Endothelial cell of hepatic sinusoid (primary cell): Measurements from ENCODE around the gene EXOC3L2.
"Not testable (repeated sequence)": the region's sequence is repeated elsewhere in the genome, so short reads cannot be mapped to it uniquely, and the experiment has no call there.

Experiments
- in situ Hi-C: cut with HindIII; loops from 2 replicates; pipeline ENCODE4 v1.10.0; 2017; ENCODE audit warnings: low sequenced_read_pairs

Gene EXOC3L2

DNA sequence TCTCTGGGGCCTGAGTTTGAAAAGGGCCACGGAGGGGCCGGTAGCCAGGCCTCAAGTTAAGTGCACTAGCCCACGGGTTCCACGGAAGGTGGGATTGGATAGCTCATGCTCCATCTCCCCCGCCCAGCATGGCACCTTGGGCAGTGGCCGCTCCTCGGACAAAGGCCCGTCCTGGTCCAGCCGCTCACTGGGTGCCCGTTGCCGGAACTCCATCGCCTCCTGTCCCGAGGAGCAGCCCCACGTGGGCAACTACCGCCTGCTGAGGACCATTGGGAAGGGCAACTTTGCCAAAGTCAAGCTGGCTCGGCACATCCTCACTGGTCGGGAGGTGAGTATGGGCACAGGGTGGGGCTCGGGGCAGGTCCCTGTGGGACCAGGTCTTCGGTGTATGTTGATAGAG lies 13.7 kb upstream of the EXOC3L2 start:
- in situ Hi-C loops = no loop called here

DNA sequence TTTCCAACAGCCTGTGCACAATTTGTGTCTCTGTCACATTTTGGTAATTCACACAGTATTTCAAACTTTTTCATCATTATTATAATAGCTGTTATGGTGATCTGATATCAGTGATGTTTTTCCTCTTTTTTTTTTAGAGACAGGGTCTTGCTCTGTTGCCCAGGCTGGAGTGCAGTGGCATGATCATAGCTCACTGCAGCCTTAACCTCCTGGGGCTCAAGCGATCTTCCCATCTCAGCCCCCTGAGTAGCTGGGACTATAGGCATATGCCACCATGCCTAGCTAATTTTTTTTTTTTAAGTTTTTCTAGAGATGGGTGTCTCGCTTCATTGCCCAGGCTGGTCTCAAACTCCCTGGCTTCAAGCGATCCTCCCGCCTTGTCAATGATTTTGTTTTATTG lies 11.6 kb upstream of the EXOC3L2 start:
- in situ Hi-C loops = no loop called here

DNA sequence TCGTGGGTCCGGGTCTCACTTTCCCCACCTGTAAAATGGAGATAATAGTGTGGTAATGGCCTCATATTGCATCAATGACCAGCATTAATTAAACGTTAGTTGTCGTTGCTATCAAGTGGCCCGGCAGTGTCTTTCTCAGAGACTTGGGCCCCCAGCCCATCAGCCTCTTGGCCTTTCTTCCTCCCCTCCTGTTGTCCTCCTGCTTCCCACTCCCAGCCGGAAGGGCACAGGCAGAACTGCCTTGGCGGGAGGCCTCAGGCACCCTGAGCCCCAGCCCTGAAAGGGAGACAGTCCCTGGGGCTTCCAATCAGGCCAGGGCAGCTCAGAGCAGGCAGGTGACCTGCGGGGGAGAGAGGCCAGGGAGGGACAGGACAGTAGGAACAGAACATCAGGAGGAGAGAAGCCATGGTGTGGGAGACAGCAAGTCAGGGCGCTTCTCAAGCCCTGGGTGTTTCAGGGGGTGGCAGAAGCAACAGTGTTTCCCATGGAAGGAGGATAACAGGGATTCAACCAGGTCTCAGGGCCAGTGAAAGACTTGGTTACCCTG lies 10.5 kb upstream of the EXOC3L2 start:
- in situ Hi-C loops = no loop called here

DNA sequence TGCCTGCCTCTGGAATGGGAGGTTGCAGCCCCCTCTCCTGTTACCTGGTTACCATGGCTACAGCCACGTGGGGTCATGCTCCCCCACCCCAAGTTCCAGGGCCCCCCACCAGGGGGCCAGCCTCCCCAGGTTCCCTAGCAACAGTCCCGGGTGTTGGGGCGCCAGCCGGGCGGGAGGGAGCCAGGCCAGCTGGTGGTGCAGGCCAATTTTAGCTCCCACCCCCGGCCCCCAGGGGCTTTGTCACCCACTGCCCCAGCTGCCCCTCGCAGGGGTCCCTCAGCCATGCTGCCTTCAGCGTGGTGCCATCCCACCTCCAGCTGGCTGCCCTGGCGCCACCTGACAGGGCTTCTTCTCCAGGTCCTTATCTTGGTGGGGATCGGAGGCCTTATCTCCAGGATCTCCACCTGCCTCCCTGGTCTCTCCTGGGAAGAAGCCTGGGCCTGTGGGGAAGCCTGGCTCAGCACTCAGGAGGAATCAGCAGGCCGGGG lies 8.9 kb upstream of the EXOC3L2 start:
- in situ Hi-C loops = no loop called here

DNA sequence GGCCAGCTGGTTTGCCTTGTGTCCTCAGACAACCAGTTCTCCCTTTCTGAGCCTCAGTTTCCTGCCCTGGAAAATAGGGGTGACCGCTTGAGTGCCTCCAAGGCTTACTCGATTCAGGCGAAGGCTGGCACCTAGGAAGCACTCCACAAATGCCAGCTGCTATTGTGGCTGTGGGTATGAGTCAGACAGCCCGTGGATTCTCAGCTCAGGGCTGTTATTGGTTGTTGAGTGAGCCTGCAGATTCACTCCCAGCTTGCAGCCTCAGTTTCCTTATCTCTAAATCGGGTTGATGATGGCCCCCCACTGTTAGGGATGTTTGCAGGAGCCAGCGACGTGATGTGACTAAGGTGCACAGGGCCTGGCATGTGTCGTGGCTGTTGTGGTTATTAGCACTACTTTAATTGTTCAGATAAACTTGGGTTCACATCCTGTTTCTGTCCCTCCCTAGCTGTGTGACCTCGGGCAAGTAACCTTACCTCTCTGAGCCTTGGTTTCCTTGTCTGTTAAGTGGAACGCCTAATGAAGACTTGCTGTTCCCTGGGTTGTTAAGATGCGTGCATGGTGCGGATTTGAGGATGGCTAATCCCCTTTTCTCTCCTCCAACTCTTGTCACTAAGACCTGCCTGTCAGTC lies 8.3 kb upstream of the EXOC3L2 start:
- in situ Hi-C loops = no loop called here

DNA sequence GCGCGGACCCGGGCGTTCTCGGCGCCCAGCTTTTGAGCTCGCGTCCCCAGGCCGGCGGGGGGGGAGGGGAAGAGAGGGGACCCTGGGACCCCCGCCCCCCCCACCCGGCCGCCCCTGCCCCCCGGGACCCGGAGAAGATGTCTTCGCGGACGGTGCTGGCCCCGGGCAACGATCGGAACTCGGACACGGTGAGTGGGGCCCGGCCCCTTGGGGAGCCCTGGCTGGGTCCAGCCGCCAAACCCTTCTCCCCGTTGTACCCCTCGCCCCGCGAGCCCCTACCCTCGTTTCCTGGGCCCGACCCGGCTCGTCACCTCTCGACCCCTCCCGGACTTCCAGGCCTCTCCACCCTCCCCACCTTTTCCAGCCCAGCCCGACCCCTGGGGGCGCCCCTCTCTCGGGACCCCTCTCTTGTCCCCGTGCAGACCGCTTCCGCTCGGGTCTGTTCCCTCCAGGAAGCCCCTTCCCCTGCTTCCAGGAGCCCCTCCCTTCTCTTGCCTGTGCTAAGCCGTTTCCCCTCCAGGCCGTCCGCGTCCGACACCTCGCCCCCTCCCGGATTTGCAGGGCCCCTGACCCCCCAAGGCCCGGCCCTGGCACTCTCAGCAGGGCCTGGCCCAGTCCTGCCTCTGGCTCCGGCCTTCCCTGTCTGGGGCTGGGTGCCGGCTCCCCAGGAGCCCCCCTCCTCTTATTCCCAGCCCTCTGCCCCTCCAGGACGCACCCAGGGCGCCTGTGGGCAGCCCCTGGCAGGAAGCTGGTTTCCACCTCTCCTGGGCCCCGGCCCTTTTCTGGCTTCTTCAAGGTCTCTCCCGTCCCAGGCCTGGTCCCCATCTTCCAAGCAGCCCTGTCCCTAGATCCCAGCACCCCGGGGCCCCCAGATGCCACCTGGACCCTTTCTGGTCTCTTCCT lies 6.5 kb upstream of the EXOC3L2 start:
- in situ Hi-C loops = no loop called here

DNA sequence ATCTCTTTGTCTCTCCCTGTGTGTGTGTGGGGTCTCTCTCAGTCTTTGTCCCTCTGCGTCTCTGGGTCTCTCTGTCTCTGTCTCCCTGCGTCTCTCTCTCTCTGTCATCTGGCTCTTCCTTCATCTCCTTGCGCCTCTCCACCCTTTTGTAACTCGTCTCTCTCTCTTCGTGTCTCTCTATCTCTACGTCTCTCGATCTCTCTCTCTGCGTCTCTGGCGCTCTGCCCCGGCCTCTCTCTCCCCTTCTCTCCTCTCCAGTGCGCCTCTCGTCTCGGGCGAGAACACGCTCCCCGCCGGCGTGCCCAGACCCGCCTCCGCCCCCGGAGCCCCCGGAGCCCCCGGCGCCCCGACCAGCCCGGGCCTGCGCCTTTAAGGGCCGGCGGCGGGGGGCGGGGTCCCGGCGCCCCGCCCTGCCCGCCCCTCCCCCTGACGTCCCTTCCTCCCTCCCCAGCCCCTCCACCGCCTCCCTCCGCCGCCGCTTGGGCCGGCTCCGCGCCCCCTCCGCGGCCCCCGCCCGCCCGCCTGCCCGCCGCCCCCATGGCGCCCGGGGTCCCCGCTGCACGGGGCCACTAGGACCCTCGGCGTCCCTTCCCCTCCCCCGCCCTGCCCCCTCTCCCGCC lies 5.7 kb upstream of the EXOC3L2 start, which contains the start of gene MARK4:
TSS of gene MARK4 (plus strand) at position 440 of the 620 bp plus-strand sequence. CDS start 318 bp downstream, outside the sequence.
- in situ Hi-C loops = no loop called here

DNA sequence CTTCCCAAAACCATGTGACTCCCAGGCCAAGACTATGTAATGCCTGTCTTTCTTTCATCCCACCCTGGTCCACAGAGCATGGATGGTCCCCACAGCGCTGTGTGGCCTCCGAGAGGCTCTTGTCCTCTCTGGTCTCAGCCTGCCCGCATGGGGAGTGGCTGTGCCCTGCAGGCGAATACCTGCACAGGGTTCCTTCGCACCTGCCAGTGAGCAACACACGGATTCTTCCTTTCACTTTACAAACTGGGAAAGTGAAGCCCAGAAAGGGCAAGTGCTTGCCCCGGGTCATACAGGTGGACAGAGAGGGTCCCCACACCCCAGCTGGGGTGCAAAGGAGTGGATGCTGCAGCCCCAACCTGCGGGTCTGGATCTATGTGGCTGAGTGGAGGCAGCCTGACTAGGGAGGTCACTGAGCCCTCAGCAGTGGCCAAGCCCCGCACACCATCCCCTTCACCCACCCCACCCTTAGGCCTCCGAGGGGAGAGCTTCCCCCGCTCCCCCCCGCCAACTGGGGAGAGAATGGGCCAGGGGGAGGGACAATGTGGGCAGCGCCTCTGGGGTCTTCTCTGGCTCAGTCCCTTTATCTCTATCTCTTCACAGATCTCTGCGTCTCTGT lies 5.1 kb upstream of the EXOC3L2 start:
- in situ Hi-C loops = no loop called here

DNA sequence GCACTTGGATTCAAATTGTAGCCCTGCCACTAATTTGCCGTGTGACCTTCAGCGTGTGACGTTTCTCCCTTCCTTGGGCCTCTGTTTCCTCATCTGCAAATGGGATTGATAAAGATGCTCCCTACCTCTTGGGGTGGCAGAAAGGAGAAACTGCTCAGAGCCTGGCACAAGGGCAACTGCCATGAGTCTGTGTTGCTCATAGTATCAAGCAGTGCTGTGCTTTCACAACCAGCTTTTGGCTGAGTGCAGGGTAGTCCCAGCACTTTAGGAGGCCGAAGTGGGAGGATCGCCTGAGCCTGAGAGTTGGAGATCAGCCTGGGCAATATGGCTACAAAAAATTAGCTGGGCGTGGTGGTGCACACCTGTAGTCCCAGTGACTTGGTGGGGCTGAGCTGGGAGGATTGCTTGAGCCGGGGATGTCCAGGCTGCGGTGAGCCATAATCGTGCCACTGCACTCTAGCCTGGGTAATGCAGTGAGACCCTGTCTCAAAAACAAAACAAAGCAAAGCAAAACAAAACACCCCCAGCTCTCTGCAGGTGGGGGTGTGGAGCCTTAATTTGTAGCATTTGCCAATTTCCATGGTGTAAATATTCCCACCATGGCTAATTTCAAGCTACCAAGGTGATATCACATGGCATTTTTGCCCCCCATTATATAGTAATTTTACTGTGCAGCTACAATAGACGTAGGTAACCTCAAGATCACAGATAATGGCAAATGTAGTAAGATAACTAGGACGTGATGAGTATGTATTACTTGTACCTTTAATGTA lies 4.2 kb upstream of the EXOC3L2 start:
- in situ Hi-C loops = no loop called here

DNA sequence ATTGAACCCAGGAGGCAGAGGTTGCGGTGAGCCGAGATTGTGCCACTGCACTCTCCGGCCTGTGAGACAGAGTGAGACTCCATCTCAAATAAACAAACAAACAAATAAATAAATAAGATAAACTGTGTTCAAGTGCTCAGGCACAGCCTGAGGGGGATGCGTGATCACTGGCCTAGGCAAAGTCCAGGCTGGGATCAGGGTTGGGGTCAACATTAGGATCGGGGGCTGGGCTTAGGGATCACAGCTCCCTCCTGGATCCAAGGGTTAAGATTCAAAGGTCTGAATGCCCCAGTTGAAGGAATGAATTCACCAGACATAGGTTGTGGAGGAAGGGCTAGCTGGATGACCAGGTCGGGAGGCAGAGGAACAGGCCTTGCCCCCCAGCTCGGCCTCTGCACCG lies 1.9 kb upstream of the EXOC3L2 start:
- in situ Hi-C loops = no loop called here

DNA sequence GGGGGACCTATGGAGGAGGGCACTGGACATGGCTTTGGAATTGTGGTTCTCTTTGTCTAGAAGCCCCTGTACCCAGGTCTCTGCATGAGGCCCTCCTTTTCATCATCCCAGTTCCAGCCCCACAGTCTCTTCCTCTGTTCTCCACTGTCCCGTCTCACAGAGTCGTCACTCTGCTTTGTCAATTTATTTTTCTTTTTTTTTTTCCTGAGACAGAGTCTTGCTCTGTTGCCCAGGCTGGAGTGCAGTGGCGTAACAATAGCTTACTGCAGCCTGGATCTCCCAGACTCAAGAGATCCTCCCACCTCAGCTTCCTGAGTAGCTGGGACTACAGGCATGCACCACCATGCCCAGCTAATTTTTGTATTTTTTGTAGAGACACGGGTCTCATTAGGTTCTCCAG lies 619 bp upstream of the EXOC3L2 start:
- in situ Hi-C loops = no loop called here

DNA sequence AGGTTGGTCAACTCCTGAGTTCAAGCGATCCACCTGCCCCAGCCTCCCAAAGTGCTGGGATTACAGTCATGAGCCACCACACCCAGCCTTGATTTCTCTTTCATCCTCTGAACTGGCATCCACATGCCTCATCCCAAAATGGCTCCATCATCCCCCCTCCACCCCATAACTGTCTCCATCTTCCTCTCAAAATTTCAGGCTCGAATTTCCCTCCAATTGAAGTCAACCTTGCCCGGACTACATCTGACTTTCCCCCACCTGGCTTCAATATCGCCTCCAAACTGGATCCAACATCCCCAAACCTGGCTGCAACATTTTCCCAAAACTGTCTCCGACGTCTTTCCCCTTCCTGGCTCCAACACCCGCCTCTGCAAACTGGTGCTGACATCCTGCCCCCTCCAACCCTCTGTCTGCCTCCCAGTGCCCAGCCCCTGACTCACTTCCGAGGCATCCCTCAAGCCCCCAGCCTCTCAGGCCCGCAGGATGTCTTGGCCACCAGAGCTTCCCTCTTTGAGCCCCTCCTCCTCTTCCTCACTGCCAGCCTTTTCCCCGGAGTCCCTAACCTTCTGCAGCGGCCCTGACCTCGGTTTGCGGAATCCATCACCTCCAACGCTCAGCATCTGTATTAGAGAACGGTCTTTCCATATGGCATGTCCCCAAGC lies 943 bp downstream of the EXOC3L2 start:
- in situ Hi-C loops = no loop called here

DNA sequence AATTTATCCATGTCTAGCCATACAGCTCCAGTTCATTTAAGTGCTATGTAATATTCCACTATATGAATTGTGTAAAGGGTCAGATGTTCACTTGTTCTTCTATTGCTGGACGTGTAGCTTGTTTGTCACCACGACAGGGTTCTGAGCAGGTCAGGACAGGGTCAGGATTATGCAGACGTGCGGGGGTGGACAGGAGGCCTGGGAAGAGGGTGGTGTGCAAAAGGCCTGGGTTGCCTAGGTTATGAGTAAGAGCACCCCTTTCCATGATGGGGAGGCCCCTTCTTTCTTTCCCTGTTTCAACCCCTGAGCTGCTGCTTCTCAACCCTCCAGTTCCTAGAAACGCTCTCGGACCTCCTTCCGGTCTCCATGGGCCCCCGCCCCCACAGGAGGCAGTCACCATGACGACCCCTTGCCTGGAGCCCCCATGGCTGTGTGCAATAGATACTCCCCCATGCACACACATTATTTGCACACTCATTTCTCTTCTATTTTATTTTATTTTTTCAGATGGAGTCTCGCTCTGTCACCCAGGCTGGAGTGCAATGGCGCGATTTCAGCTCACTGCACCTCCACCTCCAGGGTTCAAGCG lies 2.0 kb downstream of the EXOC3L2 start:
- in situ Hi-C loops = no loop called here

DNA sequence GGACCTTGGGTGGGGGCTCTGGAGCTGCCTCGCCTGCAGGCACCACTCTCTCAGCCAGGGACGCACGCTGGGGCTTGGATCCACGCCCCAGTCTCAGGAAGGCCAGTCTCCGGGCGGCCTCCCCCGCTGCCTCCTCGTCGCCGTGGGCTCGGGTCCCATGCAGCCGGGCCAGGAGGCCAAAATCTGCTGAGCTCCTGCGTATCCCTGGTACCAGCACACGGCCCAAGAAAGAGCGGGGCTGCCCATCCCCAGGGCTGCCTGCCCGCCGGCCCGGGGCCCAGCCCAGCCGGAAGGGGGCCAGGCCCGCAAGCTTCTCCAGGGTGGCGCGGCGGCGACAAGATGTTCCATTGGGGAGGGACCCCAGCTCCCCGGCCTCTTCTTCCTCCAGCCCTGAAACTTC lies 6.7 kb downstream of the EXOC3L2 start:
- in situ Hi-C loops = loop anchor here (10.0 kb wide), 2 partner anchors 114 to 284 kb away; partner anchors contain the start of gene CLPTM1

DNA sequence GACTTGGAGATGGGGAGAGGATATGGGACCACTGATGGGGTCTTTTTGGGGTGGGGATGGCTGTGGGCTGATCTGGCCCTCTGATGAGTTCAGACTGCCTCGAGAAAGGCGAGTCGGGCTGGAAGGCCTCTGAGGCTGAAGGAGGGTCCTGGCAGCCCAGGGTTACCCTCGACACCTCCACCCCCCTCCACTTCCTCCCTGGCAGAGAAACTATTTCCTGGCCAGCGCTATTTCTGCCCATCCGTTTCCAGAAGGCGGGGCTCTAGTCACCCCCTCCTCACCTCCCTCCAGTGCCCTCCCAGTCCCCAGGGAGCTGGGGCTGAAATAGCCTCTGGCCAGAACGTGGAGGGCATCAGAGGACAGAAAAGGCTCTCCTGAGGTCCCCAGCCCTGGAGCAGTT lies 9.7 kb downstream of the EXOC3L2 start:
- in situ Hi-C loops = loop anchor here (10.0 kb wide), 2 partner anchors 111 to 281 kb away; partner anchors contain the start of gene CLPTM1

DNA sequence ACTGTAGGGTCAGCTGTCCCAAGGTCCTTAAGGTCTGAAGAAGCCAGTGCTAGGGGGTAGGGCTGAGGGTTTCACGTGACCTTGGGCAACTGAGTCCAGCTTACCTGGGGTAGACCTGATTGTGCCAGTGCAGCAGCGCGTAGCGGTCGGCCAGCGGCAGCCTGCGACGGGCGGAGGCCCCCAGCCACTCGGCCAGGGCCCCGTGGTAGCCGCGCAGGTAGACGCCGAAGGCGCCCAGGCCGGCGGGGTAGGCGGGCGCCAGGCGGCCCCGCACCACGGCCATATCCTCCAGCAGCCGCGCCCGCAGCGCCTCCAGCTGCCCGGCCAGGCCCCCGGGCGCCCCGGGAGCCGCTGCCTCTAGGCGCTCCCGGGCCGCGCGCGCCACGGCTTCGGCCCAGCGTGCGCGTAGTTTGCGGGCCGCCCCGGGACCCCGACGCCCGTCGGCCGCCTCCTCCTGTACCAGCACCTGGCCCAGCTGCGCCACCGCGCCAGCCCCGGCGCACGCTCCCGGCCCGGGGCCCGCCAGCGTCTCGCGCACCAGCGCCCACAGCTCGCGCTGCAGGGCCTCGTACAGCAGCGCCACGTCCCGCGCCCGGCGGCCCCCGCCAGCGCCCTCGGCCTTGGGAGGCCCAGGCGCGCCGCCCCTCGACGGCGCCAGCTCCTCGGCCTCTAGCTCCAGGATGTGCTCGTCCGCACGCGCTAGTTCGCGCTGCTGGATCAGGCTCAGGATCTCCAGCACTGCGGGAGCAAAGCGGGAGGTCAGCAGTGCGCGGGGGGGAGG lies 10.9 kb downstream of the EXOC3L2 start:
- in situ Hi-C loops = loop anchor here (5.0 to 10.0 kb wide), 4 partner anchors 73 to 279 kb away; partner anchors contain the start of genes CLPTM1 and KLC3

DNA sequence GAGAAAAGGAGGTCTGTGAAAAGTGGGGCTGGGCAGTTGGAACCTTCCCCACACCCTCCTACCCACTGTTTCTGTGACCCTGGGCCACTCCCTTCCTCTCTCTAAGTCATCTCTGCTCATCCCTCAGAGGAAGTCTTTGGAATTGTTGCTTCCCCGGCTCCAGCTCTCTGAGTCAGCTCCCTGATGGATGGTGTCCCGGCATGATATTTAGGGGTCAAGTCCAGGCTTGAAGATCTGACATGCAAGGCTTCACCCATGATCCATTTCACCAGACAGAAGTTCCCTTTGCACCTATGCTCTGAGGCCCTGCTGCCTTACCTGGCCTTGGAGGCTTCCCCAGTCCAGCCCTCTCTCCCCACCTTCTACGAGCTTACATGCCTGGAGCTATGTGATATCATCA lies 13.3 kb downstream of the EXOC3L2 start:
- in situ Hi-C loops = loop anchor here (5.0 to 10.0 kb wide), 4 partner anchors 75 to 277 kb away; partner anchors contain the start of genes CLPTM1 and KLC3

DNA sequence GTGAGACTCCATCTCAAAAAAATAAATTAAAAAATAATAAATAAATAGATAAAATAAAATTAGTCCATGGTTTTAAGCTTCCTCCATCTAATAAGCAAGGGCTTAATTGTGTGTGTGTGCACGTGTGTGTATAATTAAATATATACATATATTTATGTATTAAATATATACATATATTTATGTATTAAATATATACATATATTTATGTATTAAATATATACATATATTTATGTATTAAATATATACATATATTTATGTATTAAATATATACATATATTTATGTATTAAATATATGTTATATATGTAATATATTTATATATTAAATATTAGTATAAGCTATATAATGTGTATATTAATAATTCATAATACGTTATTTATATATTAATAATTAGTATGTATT lies 16.2 kb downstream of the EXOC3L2 start:
- in situ Hi-C loops = not testable (repeated sequence)
